NT2/D1 (cell line): ENCODE data around the gene OPN3.

Experiments used
- SUZ12 ChIP-seq: IDR thresholded peaks from 2 replicates; pipeline ENCODE4 v1.6.1; 2011; ENCODE audit not compliant: insufficient read length, insufficient read depth; ENCODE audit errors: extremely low read depth
- YY1 ChIP-seq: IDR thresholded peaks from 2 replicates; pipeline ENCODE4 v1.6.1; 2011; ENCODE audit not compliant: insufficient read length, insufficient read depth
- ZNF274 ChIP-seq: IDR thresholded peaks from 2 replicates; pipeline ENCODE4 v1.6.1; 2011; ENCODE audit warnings: mild to moderate bottlenecking, low read depth, low read length

DNA sequence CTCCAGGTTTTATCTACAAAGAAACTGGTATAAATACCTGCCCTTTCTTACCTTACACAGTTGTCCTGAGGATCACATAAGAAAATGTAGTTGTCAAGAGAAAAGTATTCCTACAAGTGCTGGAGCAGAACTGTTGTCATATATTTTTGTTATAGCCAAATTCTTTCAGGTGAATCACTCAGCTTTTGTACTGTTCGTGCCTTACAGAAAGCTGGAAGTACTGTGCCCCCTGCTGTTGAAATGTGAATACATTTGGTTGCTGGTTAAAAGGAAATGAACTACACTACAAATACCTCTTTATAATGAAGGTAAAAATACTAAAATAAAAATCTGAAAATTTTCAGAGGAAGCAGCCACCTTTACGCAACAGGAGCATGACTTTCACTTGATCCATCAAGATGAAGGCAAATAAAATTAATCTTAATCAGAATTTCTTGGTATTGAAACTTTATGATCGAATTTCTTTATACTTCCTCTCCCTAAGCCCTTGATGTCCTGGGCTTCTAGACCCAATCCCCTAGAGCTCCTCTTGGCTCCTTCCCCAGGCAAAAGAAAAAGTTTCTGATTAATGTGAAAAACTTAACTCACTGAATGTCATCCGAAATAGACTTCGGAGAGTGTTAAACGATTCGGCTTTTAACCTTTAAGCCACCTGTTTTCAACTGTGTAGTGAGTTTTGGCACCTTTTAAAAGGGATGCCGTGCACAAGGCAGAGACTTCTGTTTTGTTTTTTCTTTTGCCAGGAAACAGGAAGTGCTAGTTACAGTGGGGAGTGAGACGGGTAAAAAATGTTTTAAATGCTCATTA is 12.5 kb downstream of the OPN3 start:
- TF ChIP-seq ZNF274 (no peak), YY1 (no peak), SUZ12 (no peak)
